Stimulated activated naive CD8-positive, alpha-beta T cell treated with anti-CD3 and anti-CD28 coated beads, Interleukin-15, Interleukin-2, amounts not matched to agents 100 ng/mL and 50 ng/mL, for 24 hours (primary cell): ENCODE data around the gene PCBP3.
A peak's percentile ranks its signal among the peaks of the same experiment; 100 is the strongest.

Experiments used
- H3K27ac Mint-ChIP-seq: one replicate; pipeline ENCODE4 v1.8.0; 2021; ENCODE audit warnings: mild to moderate bottlenecking, mixed read lengths
- H3K27me3 Mint-ChIP-seq: one replicate; pipeline ENCODE4 v1.8.0; 2021; ENCODE audit warnings: mixed read lengths
- H3K36me3 Mint-ChIP-seq: one replicate; pipeline ENCODE4 v1.8.0; 2021; ENCODE audit warnings: low read depth, mixed read lengths
- H3K4me1 Mint-ChIP-seq: one replicate; pipeline ENCODE4 v1.8.0; 2021; ENCODE audit warnings: low read depth, mixed read lengths
- H3K4me3 Mint-ChIP-seq: one replicate; pipeline ENCODE4 v1.8.0; 2021; ENCODE audit warnings: mild to moderate bottlenecking, mixed read lengths
- H3K9me3 Mint-ChIP-seq: one replicate; pipeline ENCODE4 v1.8.0; 2021; ENCODE audit warnings: mixed read lengths

Gene PCBP3

GRCh38 chr21:45982092-45982757, 338.7 kb downstream of the PCBP3 start:
- no peak overlapping the region for H3K27ac Mint-ChIP-seq
- H3K4me1 Mint-ChIP-seq, result peaks cover 14% of the 10 kb centered on the region
- H3K4me3 Mint-ChIP-seq, result peak overlapping the region; percentile 55
- no peaks in the 10 kb centered on the region for H3K9me3 Mint-ChIP-seq
- peaks cover 4% of the 10 kb centered on the region for H3K27me3 Mint-ChIP-seq
- peaks cover 5% of the 10 kb centered on the region for H3K36me3 Mint-ChIP-seq

DNA sequence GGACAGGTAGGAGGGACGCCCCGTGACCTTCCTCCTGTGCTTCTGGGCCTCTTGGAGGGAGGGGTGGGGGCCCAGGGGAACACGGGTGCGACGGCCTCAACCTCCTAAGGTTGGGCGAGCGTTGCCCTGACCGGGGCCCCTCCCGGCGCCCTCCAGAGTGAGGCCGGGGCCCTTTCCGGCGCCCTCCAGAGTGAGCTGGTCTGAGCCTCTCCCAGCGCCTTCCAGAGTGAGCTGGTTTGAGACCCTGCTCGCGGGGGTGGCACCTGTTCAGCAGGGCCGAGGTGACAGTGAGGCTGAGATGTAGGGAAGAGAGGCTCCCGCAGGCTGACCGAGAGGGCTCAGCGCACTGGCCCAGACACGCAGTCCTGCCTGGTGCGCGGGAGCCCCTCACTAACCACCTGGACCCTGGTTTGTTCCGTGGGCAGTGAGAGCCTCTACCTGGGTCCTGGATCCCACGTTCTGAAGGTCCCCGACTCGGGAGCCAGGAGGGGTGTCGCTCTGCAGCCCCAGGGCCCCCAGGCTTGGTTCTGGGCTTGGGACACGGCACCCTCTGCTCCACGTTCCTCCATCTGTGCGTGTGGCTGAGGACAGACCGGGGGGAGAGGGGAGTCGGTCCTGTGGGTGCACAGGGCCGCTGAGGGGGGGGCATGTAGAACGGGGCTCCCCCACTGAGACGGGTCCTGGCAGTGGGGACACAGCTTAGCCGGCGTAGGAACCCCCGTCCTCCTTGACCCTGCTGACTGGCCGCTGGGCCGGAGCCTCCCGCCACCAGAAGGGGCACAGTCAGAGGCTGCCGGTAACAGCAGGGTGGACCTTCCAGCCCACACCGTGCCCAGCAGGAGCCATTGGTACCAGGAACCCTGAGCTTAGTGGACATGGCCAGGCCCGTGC, 339.5 kb downstream of the PCBP3 start:
- no peak overlapping the region for H3K27ac Mint-ChIP-seq
- H3K9me3 Mint-ChIP-seq, result no peaks in the 10 kb centered on the region
- peaks cover 14% of the 10 kb centered on the region for H3K4me1 Mint-ChIP-seq
- peaks cover 5% of the 10 kb centered on the region for H3K36me3 Mint-ChIP-seq
- peaks cover 4% of the 10 kb centered on the region for H3K27me3 Mint-ChIP-seq
- H3K4me3 Mint-ChIP-seq, result peak overlapping the region; percentile 55

DNA sequence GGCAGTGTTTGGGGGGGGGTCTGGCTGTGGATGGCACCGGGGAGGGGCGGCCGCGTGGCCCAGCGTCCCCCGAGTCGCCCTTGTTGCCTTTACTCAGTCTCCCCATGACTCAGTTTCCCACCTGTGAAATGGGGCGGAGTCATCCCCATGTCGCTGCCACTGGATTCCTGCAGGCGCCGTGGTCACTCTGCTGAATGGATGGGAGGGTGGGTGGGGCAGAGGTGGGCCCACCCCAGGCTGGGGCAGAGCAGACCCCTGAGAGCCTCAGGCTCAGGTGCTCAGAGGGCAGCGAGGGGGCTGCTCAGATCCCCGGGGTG, 340.1 kb downstream of the PCBP3 start:
- peaks cover 10% of the 10 kb centered on the region for H3K4me1 Mint-ChIP-seq
- H3K4me3 Mint-ChIP-seq, result no peak overlapping the region
- no peak overlapping the region for H3K27ac Mint-ChIP-seq

DNA sequence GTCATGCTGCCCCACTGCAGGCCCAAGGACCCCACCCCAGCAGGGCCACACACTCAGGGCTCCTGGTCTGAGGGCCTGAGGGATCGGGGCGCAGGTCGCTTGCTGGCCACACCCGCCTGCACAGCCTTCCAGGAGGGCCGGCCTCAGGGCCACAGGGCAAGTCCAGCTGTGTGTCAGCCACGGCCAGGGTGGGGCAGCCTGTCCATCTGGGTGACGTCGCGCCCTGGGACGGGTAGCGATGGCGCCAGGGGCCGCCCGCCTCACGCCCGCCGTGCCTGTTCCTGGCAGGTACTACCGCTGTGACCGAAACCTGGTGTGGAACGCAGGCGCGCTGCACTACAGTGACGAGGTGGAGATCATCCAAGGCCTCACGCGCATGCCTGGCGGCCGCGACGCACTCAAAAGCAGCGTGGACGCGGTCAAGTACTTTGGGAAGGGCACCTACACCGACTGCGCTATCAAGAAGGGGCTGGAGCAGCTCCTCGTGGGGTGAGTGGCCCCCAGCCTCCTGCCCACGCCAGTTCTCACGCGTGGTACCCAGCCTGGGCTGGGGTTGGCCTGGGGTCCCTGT, 340.5 kb downstream of the PCBP3 start:
- Mint-ChIP-seq H3K9me3 (no peaks in the 10 kb centered on the region), H3K4me1 (peaks cover 6% of the 10 kb centered on the region), H3K27ac (no peak overlapping the region)

More for the DNA sequence above, 340.1 kb downstream of the PCBP3 start:
- Mint-ChIP-seq H3K36me3 (peaks cover 5% of the 10 kb centered on the region), H3K27me3 (peaks cover 4% of the 10 kb centered on the region), H3K9me3 (no peaks in the 10 kb centered on the region)

GRCh38 chr21:45984584-45985095, 341.1 kb downstream of the PCBP3 start:
- H3K27me3 Mint-ChIP-seq, result peaks cover 2% of the 10 kb centered on the region
- H3K27ac Mint-ChIP-seq, result no peak overlapping the region
- H3K4me3 Mint-ChIP-seq, result no peak overlapping the region
- H3K36me3 Mint-ChIP-seq, result peaks cover 5% of the 10 kb centered on the region
- peaks cover under 1% of the 10 kb centered on the region for H3K4me1 Mint-ChIP-seq
- no peaks in the 10 kb centered on the region for H3K9me3 Mint-ChIP-seq

More for the DNA sequence above, 340.5 kb downstream of the PCBP3 start:
- peaks cover 5% of the 10 kb centered on the region for H3K36me3 Mint-ChIP-seq
- no peak overlapping the region for H3K4me3 Mint-ChIP-seq
- H3K27me3 Mint-ChIP-seq, result peaks cover 4% of the 10 kb centered on the region

DNA sequence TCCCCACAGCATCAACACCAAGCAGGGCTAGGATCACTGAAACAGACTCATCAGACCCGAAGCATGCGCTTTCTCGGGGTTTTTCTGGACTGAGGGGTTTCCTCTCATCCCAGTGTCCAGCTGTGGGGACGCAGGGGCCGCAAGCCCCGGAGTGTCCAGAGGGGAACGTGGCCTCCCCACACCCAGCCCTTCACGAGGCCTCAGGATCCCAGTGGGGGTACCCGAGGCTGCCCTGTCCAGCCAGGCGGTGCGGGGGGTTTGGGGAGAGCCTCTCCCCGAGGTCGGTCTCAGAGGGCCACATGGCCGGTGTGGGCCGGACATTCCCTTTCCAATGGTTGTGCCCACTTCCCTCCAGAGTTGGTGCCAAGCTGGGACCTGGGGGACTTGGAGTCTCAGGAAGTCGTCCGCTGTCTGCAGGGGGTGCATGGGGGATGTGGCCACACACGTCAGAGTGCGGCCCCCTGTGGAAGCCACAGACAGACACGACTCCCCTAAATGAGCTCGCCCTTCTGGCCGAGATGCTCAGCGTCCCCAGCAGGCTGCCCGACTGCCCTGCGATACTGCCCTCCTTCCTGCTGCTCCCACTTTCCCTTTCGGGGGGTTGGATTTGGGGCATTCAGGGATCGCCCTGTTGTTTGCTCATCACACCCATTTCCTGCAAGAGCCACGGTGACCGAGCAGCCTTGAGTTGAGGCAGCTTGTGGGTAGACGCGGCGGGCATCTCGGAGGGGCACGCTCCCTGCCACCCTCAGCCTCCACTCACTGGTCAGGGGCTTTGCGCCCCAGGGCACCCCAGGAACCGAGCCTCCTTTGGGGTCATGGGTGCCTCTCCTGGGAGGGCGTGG, 342.2 kb downstream of the PCBP3 start:
- H3K4me1 Mint-ChIP-seq, result no peaks in the 10 kb centered on the region
- H3K36me3 Mint-ChIP-seq, result peaks cover 5% of the 10 kb centered on the region
- H3K9me3 Mint-ChIP-seq, result no peaks in the 10 kb centered on the region
- H3K4me3 Mint-ChIP-seq, result no peak overlapping the region
- H3K27me3 Mint-ChIP-seq, result no peaks in the 10 kb centered on the region
- H3K27ac Mint-ChIP-seq, result no peak overlapping the region

GRCh38 chr21:45986316-45987051, 343.0 kb downstream of the PCBP3 start:
- no peaks in the 10 kb centered on the region for H3K27me3 Mint-ChIP-seq
- H3K4me3 Mint-ChIP-seq, result no peak overlapping the region
- H3K27ac Mint-ChIP-seq, result no peak overlapping the region
- no peaks in the 10 kb centered on the region for H3K4me1 Mint-ChIP-seq
- H3K9me3 Mint-ChIP-seq, result no peaks in the 10 kb centered on the region
- peaks cover 5% of the 10 kb centered on the region for H3K36me3 Mint-ChIP-seq

DNA sequence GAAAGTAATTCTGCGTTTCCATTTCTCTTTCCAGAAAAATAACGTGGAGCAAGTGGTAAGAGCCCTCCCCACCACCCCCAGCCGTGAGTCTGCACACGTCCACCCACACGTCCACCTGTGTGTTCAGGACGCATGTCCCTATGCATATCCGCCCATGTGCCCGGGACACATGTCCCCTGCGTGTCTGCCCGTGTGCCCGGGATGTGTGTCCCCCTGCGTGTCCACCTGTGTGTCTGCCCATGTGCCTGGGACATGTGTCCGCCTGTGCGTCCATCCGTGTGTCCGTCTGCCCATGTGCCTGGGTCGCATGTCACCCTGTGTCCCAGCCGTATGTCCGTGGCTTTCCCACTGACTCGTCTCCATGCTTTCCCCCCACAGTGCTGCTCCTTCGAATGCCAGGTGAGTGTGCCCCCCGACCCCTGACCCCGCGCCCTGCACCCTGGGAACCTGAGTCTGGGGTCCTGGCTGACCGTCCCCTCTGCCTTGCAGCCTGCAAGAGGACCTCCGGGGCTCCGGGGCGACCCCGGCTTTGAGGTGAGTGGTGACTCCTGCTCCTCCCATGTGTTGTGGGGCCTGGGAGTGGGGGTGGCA, 343.7 kb downstream of the PCBP3 start:
- no peak overlapping the region for H3K27ac Mint-ChIP-seq
- H3K27me3 Mint-ChIP-seq, result no peaks in the 10 kb centered on the region
- no peak overlapping the region for H3K4me3 Mint-ChIP-seq

DNA sequence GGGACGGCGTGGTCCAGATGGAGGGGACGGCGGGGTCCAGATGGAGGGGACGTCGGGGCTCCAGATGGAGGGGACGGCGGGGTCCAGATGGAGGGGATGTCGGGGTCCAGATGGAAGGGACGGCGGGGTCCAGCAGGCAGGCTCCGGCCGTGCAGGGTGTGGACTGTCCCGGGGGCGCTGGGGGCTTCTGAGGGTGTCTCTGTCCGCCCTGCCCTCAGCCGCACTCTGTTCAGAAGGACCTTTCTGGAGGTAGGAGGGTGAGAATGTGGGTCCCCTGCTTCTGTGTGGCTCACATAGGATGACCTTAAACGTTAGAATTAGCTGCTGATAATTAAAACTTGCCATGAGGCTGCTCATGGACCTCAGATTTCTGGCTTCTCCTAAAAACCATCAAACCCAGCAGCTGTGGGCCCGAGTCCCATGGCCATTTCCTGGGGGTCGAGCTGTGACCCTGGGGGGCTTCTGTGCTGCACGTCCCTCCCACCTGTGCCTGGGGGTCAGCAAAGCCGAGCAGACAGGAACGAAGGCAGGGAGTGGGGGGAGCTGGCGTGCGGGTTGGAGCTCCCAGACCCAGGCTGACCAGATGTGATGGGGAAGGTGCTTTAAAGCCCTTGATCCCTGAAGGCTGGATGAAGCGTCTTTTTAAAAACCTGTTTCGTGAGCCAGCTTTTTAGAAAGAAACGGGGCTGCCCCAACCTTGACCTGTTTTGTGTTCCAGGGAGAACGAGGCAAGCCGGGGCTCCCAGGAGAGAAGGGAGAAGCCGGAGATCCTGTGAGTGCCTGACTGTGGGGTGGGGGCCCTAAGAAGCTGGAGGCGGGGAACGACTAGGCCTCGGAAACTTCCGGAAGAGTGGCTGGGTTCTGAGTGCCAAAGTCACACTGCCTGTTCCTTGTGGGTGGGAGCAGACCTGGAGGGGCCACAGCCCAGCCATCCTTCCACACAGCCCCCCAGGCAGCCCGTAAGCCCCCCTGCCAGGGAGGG, 345.1 kb downstream of the PCBP3 start:
- Mint-ChIP-seq H3K9me3 (no peaks in the 10 kb centered on the region), H3K4me3 (no peak overlapping the region), H3K27me3 (no peaks in the 10 kb centered on the region), H3K36me3 (peaks cover 5% of the 10 kb centered on the region), H3K4me1 (no peaks in the 10 kb centered on the region), H3K27ac (no peak overlapping the region)

More for the DNA sequence above, 343.7 kb downstream of the PCBP3 start:
- Mint-ChIP-seq H3K4me1 (no peaks in the 10 kb centered on the region), H3K9me3 (no peaks in the 10 kb centered on the region), H3K36me3 (peaks cover 5% of the 10 kb centered on the region)

DNA sequence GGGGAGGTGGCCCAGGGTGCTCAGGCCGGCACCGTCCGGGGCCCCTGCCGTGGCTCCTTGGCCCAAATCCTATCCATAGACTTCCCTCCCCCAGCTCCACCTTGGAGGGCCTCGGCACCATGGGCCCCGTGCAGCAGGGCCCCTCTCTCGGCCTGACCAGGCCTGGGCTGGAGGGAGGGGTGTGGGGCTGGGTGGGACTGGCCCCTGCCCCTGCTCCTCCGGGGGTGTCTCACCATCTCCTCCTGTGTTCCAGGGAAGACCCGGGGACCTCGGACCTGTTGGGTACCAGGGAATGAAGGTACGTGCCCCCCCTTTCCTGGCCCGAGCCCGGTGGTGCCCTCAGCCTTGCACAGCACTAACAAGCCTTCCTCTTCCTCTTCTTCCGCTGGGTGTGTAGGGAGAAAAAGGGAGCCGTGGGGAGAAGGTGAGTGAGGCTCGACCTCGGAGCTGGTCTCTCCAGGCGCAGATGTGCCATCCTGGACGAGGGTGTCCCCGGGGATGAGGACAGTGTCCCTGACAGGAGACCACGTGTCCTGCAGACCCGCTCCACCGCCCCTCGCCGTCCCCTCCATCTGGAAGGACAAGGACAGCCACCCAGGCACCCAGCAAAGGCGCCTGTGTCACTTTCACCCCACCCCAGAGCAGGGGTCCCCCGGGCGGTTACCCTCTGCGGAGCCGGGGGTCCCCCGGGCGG, 346.0 kb downstream of the PCBP3 start:
- Mint-ChIP-seq H3K36me3 (peaks cover 5% of the 10 kb centered on the region), H3K4me3 (no peak overlapping the region), H3K9me3 (no peaks in the 10 kb centered on the region), H3K4me1 (no peaks in the 10 kb centered on the region), H3K27ac (no peak overlapping the region), H3K27me3 (no peaks in the 10 kb centered on the region)

DNA sequence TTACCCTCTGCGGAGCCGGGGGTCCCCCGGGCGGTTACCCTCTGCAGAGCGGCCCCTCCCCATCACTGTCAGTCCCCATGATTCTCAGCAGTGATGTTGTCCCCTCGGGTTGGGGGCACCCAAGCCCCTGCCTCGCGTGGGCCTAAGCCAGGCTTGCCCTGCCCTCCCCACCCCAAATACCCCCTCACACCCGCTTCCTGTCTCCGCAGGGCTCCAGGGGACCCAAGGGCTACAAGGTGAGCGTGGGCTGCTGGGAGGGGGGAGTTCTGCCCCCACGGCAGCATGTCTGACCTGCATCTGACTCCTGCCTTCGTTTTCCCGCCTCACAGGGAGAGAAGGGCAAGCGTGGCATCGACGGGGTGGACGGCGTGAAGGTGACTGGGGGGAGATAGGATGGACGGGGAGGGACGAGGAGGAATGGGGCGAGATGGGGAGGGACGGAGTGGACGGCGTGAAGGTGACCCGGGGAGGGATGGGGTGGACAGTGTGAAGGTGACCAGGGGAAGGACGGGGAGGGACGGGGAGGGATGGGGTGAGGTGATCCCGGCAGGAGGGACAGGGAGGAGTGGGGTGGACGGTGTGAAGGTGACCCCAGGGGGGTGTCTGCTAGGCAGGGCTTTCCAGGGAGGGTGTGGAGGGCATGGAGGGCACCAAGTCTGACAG, 346.7 kb downstream of the PCBP3 start:
- no peaks in the 10 kb centered on the region for H3K4me1 Mint-ChIP-seq
- H3K9me3 Mint-ChIP-seq, result no peaks in the 10 kb centered on the region
- no peaks in the 10 kb centered on the region for H3K27me3 Mint-ChIP-seq
- no peak overlapping the region for H3K27ac Mint-ChIP-seq
- peaks cover 2% of the 10 kb centered on the region for H3K36me3 Mint-ChIP-seq
- no peak overlapping the region for H3K4me3 Mint-ChIP-seq
